Effector memory CD4-positive, alpha-beta T cell (primary cell): ENCODE measurements around the gene GLT6D1.

Experiments used
- DNase-seq, 3 donors: peaks; one replicate each; pipeline ENCODE4 v3.0.0-alpha.2; 2020
- H3K27ac ChIP-seq: 2 replicates; pipeline ENCODE4 v1.7.0; 2013; ENCODE audit warnings: mild to moderate bottlenecking, low read length, moderate library complexity; ENCODE audit not compliant: insufficient read depth, poor library complexity, severe bottlenecking
- H3K27me3 ChIP-seq: replicated peaks from 2 replicates; pipeline ENCODE4 v1.7.0; 2013; ENCODE audit warnings: mild to moderate bottlenecking, low read length; ENCODE audit not compliant: insufficient read depth, control insufficient read depth, poor library complexity, severe bottlenecking
- H3K36me3 ChIP-seq: 2 replicates; pipeline ENCODE4 v1.7.0; 2013; ENCODE audit warnings: mild to moderate bottlenecking, low read length, moderate library complexity; ENCODE audit not compliant: control insufficient read depth, insufficient read depth
- H3K4me1 ChIP-seq: 2 replicates; pipeline ENCODE4 v1.7.0; 2013; ENCODE audit warnings: low read length, mild to moderate bottlenecking; ENCODE audit not compliant: control insufficient read depth, insufficient read depth, poor library complexity, severe bottlenecking
- H3K4me3 ChIP-seq: 2 replicates; pipeline ENCODE4 v1.7.0; 2013; ENCODE audit warnings: low read length, low read depth, mild to moderate bottlenecking; ENCODE audit not compliant: insufficient read depth, poor library complexity, severe bottlenecking
- H3K9me3 ChIP-seq: 2 replicates; pipeline ENCODE4 v1.7.0; 2013; ENCODE audit warnings: mild to moderate bottlenecking, low read length, moderate library complexity; ENCODE audit not compliant: control insufficient read depth

Gene GLT6D1

DNA sequence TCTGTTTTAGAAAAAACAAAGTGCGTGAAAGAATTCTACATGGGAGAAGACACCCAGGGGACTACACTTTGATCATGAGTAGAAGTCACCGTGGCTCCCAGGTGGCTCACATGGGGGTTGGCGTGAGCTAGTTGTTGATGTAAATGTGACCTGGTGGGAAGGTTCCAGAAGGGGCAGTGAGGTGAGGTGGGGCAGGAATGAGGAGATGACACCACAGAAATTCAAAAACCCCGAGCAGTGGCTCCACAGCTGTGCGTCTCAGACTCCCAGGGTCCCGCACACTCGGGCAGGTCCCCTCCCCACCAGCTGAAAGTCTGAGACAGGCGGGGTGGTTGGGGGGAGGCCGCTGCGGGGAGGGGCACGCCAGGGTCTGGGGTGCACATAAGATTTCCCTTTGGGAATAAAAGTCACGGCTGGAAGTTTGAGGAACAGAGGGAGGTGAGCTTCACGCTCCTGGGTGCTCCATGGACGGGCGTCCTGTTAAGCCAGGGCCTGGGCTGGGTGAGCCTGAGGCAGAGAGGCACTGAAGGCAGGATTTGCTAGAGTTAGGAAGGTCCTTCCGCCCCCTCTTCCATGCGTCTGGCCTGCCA is 29.9 kb downstream of the GLT6D1 start:
- no peaks in the 10 kb centered on the region for H3K4me1 ChIP-seq

DNA sequence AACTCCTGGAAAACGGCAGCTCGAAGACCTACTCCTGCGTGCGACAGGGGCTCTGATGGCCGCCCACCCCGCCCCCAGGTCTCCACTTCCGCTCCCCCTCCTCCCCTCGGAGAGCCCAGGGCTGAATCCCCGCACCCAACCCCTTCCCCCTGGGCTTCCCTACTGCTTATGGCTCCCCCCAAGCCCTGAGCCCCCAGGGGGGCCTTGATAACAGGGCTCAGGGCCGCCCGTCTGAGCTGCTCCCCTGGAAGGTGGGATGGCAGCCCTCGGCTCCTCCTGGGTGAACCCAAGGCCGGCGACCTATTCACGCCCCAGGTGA is 30.4 kb downstream of the GLT6D1 start:
- no peak overlapping the region for H3K4me3 ChIP-seq
- no peaks in the 10 kb centered on the region for H3K9me3 ChIP-seq
- no peaks in the 10 kb centered on the region for H3K4me1 ChIP-seq
- H3K36me3 ChIP-seq = no peaks in the 10 kb centered on the region
- H3K27ac ChIP-seq = no peak overlapping the region
- H3K27me3 ChIP-seq = no peaks in the 10 kb centered on the region
- no peak for DNase-seq

More for the DNA sequence above, 29.9 kb downstream of the GLT6D1 start:
- Histone ChIP-seq H3K27ac (no peak overlapping the region), H3K4me3 (no peak overlapping the region), H3K27me3 (no peaks in the 10 kb centered on the region), H3K9me3 (no peaks in the 10 kb centered on the region), H3K36me3 (no peaks in the 10 kb centered on the region)
- DNase-seq = no peak

DNA sequence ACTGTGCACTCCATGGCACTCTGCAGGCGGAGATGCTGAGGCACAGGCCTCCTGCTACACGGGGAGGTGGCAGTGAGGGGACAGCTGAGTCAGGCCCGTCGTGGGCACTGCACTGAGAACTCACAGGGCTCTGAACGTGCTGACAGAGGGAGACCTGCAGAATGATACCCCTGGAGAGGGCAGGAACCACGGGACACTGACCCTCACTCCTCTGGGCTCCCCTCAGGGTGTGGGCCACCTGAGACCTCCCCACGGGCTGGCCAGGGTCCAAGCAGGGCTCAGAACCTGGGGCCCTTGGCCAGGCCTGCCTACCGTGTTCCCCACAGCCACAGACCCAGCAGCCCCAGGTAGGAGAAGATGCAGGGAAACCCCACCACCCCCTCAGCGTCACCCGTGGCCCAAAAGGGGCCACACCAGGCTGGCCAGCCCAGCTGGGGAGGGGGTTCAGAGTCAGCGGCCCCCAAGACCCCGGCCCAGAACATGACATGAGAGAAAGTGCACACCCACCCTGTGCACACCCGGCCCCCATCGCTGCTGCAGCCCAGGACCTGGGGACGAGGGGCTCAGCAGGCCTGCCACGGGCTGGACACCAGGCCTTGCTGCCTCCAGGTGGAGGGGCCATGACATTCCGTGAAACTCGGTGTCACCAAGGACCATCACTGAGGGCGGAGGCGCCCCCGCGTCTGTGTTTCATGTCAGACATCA is 30.9 kb downstream of the GLT6D1 start:
- Histone ChIP-seq H3K4me1 (no peaks in the 10 kb centered on the region), H3K36me3 (no peaks in the 10 kb centered on the region), H3K4me3 (no peak overlapping the region), H3K27ac (no peak overlapping the region), H3K27me3 (no peaks in the 10 kb centered on the region), H3K9me3 (no peaks in the 10 kb centered on the region)
- DNase-seq = no peak

DNA sequence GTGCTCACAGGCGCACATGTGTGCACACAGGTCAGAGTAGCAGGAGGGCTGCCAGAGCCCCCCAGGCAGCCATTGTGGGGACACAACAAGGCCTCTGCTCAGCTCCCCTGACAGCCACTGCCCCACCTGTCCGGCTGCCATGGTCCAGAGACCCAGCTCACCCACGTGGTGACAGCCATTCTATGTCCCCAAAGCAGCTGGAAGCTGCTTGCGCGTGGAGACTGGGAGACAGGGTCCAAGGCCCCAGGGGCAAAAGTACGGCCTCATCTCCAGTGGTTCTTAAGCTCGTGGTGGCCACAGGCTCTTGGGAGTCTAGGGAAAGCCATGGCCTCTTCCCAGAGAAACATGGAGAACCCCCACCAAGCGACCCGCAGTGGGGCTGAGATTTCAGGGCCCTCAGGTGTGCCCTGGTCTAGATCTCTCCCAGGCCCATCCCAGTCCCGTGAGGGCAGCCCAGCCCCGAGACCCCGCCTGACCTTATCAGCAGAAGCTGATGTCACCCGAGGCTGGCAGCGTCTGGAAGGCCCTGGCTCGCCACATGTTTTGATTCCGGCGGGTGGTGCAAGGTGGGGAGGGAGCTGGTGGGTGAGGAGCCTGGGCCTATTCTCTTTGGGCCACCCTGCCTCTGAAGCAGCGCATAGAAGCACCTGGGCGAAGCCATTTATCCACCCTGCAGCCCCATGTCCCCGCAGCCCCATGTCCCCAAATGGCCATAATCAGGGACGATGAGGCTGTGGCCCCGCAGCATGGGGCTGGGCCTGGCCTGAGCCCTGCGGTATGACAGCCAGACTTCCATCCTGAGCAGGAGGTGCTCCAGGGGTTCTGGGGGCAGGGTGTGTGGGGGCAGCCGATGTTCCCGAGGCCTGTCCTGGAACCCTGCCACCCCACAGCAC is 31.7 kb downstream of the GLT6D1 start:
- no peaks in the 10 kb centered on the region for H3K9me3 ChIP-seq
- no peaks in the 10 kb centered on the region for H3K27me3 ChIP-seq
- no peak overlapping the region for H3K27ac ChIP-seq
- no peak overlapping the region for H3K4me3 ChIP-seq
- H3K4me1 ChIP-seq = no peaks in the 10 kb centered on the region
- no peaks in the 10 kb centered on the region for H3K36me3 ChIP-seq
- DNase-seq = no peak

DNA sequence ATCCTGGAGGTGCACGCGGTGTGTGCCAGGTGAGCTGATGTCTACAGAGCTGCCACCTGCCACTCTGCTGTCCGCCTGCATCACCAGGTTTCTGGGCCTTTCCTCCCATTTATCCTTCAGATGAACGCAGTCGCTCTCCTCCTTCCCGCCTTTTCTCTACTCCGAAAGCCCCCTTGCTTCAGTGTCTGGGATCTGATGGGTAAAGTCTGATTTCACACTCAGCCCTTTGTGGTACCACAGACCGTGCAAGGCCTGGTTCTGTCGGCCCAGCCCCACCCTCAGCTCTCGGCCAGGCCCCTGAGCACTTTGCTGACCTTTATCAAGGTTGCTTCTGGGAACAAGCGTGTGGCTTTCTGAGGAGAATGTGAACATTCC is 32.5 kb downstream of the GLT6D1 start:
- no peak for DNase-seq
- Histone ChIP-seq H3K4me3 (no peak overlapping the region), H3K4me1 (no peaks in the 10 kb centered on the region), H3K27ac (no peak overlapping the region), H3K9me3 (no peaks in the 10 kb centered on the region), H3K36me3 (no peaks in the 10 kb centered on the region), H3K27me3 (no peaks in the 10 kb centered on the region)

DNA sequence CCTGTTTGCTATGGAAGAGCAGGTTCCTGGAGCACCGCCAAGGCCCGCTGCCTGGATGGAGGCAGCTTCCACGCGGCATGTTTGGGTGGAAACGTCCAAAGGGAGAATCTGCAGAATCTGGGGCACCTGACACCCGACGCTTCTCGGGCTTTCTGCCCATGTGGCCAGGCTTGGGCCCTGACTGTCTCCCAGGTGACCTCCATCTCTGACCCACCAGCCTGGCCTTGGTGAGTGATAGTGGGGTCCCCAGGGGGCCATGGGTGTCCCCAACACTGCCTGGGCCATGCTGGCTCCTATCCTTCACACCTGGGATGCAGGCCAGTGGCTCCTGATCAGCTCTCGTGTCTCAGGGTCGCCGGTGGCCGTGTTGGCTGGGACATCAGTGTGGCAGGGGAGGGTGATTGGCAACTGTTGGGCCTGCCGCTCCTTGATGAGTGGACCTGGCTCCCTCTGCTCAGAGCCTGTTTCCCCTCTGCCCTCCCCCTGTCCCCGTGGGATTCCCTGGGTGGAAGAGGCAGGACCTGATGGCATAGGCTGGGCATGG is 34.0 kb downstream of the GLT6D1 start:
- Histone ChIP-seq H3K4me3 (no peak overlapping the region), H3K36me3 (no peaks in the 10 kb centered on the region), H3K4me1 (no peaks in the 10 kb centered on the region), H3K27ac (no peak overlapping the region), H3K27me3 (no peaks in the 10 kb centered on the region), H3K9me3 (no peaks in the 10 kb centered on the region)
- DNase-seq = no peak

DNA sequence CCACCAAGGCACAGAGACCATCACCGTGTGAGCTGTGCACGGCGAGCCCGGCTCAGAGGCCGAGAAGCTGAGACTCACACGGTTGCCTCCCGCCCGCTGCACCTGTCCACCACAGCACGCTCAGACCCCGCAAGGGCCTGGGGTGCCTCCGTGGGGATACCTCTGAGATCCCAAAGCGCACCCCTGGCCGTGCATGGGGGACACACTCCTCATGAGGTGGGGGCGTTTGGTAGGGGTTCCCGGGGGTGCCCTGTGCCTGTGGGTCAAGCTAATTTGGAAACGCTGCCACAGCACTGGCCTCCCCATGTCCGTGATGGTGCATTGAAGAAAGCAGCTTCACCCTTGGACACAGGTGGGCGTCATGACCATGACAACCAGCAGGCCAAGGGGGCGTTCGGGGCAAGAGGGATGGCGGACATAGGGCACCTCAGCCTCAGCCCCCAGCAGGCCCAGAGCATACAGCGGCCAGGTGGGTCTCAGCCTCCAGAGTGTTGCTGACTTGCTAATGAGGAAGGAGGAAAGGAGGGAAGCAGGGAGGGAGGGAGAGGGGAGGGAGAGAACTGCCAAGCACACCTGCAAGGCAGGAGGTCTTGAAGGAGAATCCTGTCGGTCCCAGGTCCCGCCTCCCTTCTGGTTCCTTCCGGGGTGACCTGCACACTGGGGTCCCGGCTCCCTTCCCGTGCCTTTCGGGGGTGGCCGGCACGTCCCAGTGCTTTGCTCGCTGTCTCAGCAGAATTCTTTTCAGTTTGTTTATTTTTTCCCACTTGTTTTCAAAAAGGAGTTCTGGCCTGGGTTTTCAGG is 34.7 kb downstream of the GLT6D1 start:
- Histone ChIP-seq H3K4me1 (no peaks in the 10 kb centered on the region), H3K4me3 (no peak overlapping the region), H3K27me3 (no peaks in the 10 kb centered on the region), H3K27ac (no peak overlapping the region), H3K9me3 (no peaks in the 10 kb centered on the region), H3K36me3 (no peaks in the 10 kb centered on the region)
- no peak for DNase-seq

DNA sequence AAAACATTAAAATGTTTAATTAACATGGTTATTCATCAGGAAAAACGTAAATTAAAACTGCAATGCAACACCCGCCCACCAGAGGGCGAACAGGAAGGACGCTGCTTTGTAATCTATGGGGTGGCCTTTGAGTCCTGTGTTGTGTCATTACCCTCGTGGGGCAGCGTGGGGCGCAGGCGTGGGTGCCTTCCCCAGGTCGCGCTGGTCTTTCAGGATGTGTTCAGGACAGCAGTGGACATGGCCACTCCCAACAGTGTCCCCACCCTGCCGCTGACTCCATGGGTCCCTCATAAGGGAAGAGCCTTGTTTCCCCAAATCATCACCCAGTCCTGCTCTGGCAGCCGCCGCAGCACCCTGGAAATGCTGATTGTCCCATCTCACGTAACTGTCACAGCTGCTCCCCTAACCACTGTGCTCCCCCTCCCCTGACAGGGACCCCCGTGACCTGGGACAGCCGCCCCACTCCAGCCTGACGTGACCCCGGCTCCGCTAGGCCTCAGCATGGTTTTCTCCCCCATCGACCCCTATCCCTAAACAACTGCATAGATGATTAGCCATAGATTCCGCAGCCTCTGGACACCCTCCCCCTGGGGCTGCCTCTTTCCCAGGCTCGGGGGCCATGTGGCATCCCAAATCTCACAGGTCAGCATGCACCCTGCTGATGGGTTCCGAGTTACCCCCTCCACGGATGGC is 36.4 kb downstream of the GLT6D1 start:
- Histone ChIP-seq H3K9me3 (no peaks in the 10 kb centered on the region), H3K27me3 (no peaks in the 10 kb centered on the region), H3K27ac (no peak overlapping the region), H3K4me3 (no peak overlapping the region), H3K36me3 (no peaks in the 10 kb centered on the region), H3K4me1 (no peaks in the 10 kb centered on the region)
- peak in 2 of 3 donors; percentile 11 to 26 for DNase-seq

DNA sequence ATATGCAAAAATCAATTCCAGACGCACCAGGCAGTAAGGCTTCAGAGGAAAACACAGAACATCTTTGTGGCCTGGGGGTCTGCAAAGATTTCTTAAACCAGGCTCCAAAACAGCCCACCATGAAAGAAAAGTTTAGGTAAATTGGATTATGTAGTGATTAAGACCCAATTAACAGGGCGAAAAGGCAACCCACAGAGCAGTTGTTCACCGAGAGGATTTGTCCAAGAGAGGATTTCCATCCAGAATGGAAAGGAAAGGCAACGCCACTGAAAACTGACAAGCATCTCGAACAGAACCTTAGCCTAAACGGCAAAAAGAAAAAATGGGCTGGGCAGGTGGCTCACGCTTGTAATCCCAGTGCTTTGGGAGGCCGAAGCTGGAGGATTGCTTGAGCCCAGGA is 37.4 kb downstream of the GLT6D1 start:
- H3K4me1 ChIP-seq = no peaks in the 10 kb centered on the region
- H3K36me3 ChIP-seq = no peaks in the 10 kb centered on the region
- no peaks in the 10 kb centered on the region for H3K9me3 ChIP-seq
- DNase-seq = no peak
- no peak overlapping the region for H3K4me3 ChIP-seq
- no peak overlapping the region for H3K27ac ChIP-seq
- no peaks in the 10 kb centered on the region for H3K27me3 ChIP-seq
